SK-N-SH (cell line): ENCODE data around the gene RNF112. TPM values are rescaled to one million over a fixed set of nuclear protein-coding genes. Genes with fewer than 3 reads are reported as not detected.

Source experiments
- CTCF ChIA-PET: fragments of 300-600, 350-600 bp; formaldehyde crosslinking; extraction: SDS; loops from one replicate; lab custom pipeline; 2021; lab: Yijun Ruan, JAX
- POLR2A ChIA-PET: fragments of 350-600 bp; sonication (Branson Sonifier 250); formaldehyde crosslinking; extraction: SDS; loops from one replicate; lab custom pipeline; 2020; ENCODE audit warnings: antibody characterized with exemption, inconsistent platforms; lab: Yijun Ruan, JAX
- DNase-seq: peaks from one replicate; pipeline ENCODE4 v3.0.0; 2012
- H2AFZ ChIP-seq: fragments of 200-600 bp; sonication (generic); 2 replicates; pipeline ENCODE4 v1.8.1; 2016; ENCODE audit warnings: antibody characterized with exemption, mild to moderate bottlenecking, low read depth
- H3F3A ChIP-seq: fragments of 200-600 bp; sonication (generic); replicated peaks from 2 replicates; pipeline ENCODE3; 2016; ENCODE audit warnings: antibody characterized with exemption, mild to moderate bottlenecking; ENCODE audit not compliant: insufficient read depth
- H3K27ac ChIP-seq, 2 experiments: fragments of 200-500 bp in 1 of 2; fragments of 200-600 bp in 1 of 2; sonication (Bioruptor generic) in 1 of 2; sonication (generic), shearing (Covaris generic) in 1 of 2; 2 replicates each; pipeline versions ENCODE4 v1.5.1 to v1.6.1; 2014 to 2016; ENCODE audit warnings: low read depth in 2 of 2, inconsistent platforms in 1 of 2, low read length in 1 of 2, mild to moderate bottlenecking in 1 of 2, mixed read lengths in 1 of 2
- H3K27me3 ChIP-seq: fragments of 200-600 bp; sonication (generic), shearing (Covaris generic); 2 replicates; pipeline ENCODE4 v1.6.1; 2016; ENCODE audit warnings: mixed run types; ENCODE audit not compliant: insufficient read depth
- H3K36me3 ChIP-seq, 2 experiments: fragments of 200-500 bp in 1 of 2; fragments of 200-600 bp in 1 of 2; sonication (Bioruptor generic) in 1 of 2; sonication (generic) in 1 of 2; replicated peaks in 1 of 2; 2 replicates each; pipeline versions ENCODE3 to v1.5.1; 2014 to 2016; ENCODE audit warnings: low read length in 1 of 2, mild to moderate bottlenecking in 1 of 2; ENCODE audit not compliant: insufficient read depth in 2 of 2, control insufficient read depth in 1 of 2
- H3K4me1 ChIP-seq, 2 experiments: fragments of 200-500 bp in 1 of 2; fragments of 200-600 bp in 1 of 2; sonication (Bioruptor generic) in 1 of 2; sonication (generic), shearing (Covaris generic) in 1 of 2; 2 replicates each; pipeline versions ENCODE4 v1.5.1 to v1.6.1; 2014 to 2016; ENCODE audit warnings: low read depth in 1 of 2, low read length in 1 of 2, mixed run types in 1 of 2; ENCODE audit not compliant: insufficient read depth in 2 of 2, control insufficient read depth in 1 of 2
- H3K4me2 ChIP-seq: fragments of 200-600 bp; sonication (generic), shearing (Covaris generic); 2 replicates; pipeline ENCODE4 v1.6.1; 2017; ENCODE audit warnings: mixed run types
- H3K4me3 ChIP-seq, 2 experiments: fragments of 200-500 bp in 1 of 2; fragments of 200-600 bp in 1 of 2; sonication (Bioruptor generic) in 1 of 2; sonication (generic), shearing (Covaris generic) in 1 of 2; 2 replicates each; pipeline versions ENCODE4 v1.5.1 to v1.8.1; 2014 to 2016; ENCODE audit warnings: low read depth in 2 of 2, inconsistent platforms in 1 of 2, low read length in 1 of 2, mild to moderate bottlenecking in 1 of 2, mixed read lengths in 1 of 2, moderate library complexity in 1 of 2
- H3K79me2 ChIP-seq: fragments of 200-600 bp; sonication (generic); 2 replicates; pipeline ENCODE4 v1.8.1; 2017; ENCODE audit warnings: mild to moderate bottlenecking; ENCODE audit not compliant: insufficient read depth
- H3K9ac ChIP-seq: fragments of 200-600 bp; sonication (generic); 2 replicates; pipeline ENCODE4 v1.6.1; 2017; ENCODE audit warnings: mixed run types
- H3K9me2 ChIP-seq: fragments of 200-600 bp; sonication (generic); 2 replicates; pipeline ENCODE4 v1.6.1; 2017; ENCODE audit warnings: mixed run types
- H3K9me3 ChIP-seq: fragments of 200-600 bp; sonication (generic); 2 replicates; pipeline ENCODE4 v1.6.1; 2017; ENCODE audit warnings: mixed run types, mild to moderate bottlenecking, moderate library complexity
- H4K20me1 ChIP-seq: fragments of 200-600 bp; sonication (generic); 2 replicates; pipeline ENCODE4 v1.6.1; 2017; ENCODE audit warnings: mild to moderate bottlenecking, mixed run types; ENCODE audit not compliant: insufficient read depth
- ELF1 ChIP-seq: IDR thresholded peaks from 2 replicates; pipeline ENCODE4 v1.4.0; 2012
- EZH2phosphoT487 ChIP-seq: fragments of 200-600 bp; sonication (generic); IDR thresholded peaks from 2 replicates; pipeline ENCODE4 v1.6.1; 2017; ENCODE audit warnings: low read depth, mixed run types, mild to moderate bottlenecking, antibody characterized with exemption, moderate library complexity, borderline replicate concordance
- JUND ChIP-seq: IDR thresholded peaks from 2 replicates; pipeline ENCODE4 v1.4.0; 2012
- NFIC ChIP-seq: IDR thresholded peaks from 2 replicates; pipeline ENCODE4 v1.4.0; 2012; ENCODE audit warnings: borderline replicate concordance
- POLR2AphosphoS5 ChIP-seq: IDR thresholded peaks from 2 replicates; pipeline ENCODE4 v1.6.1; 2012; ENCODE audit warnings: low read depth, low read length
- YY1 ChIP-seq: IDR thresholded peaks from 2 replicates; pipeline ENCODE4 v1.4.0; 2012; ENCODE audit warnings: low read depth, mild to moderate bottlenecking
- whole genome bisulfite sequencing: methylation state at CpG from one replicate; pipeline ENCODE4 v1.1.6; 2017; ENCODE audit warnings: low lambda C conversion rate; 5-methylcytosine and 5-hydroxymethylcytosine counted together
- polyA plus RNA-seq, 3 experiments: library from polyadenylated mRNA; depleted of rRNA; stranded (reverse); fragments of >200 nt; gene quantifications; 2 replicates each; pipeline ENCODE4 v1.2.3, GENCODE V29; 2012
- TF ChIP-seq, protein P1 (sequence below): IDR thresholded peaks from 2 replicates; pipeline ENCODE4; 2012

The RNF112 gene
- polyA plus RNA-seq, 1 of the 3 experiments (the other 2 are of a cell fraction): 22.6 TPM

DNA sequence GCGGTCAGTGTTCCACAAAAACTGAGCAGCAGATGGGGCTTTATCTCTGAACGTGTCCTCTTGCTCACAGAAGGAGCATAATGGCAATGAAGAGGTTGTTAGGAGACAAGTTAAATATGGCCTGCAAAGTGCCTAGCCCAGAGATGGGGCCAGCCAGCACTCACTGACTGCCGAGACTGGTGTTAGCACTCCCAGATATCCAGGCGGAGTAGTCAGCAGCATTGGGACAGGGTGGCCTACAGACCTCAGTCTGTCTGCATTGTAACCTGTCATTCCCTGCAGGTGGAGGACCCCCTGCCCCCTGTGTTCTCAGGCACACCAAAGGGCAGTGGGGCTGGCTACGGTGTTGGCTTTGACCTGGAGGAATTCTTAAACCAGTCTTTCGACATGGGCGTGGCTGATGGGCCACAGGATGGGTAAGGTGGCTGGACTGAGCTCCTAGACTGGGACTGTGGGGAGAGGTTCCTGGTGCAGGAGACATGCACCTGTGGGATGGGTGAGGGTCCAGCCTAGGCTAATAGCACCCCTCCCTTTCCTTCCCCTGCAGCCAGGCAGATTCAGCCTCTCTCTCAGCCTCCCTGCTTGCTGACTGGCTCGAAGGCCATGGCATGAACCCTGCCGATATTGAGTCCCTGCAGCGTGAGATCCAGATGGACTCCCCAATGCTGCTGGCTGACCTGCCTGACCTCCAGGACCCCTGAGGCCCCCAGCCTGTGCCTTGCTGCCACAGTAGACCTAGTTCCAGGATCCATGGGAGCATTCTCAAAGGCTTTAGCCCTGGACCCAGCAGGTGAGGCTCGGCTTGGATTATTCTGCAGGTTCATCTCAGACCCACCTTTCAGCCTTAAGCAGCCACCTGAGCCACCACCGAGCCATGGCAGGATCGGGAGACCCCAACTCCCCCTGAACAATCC, 28.2 kb upstream of the RNF112 start:
- Histone ChIP-seq H3K9me3 (no peaks in the 10 kb centered on the region), H2AFZ (no peak overlapping the region), H3K27ac (peak overlapping the region in 1 of 2 experiments; percentile 99; a peak in 2 of 4 replicates), H3K27me3 (no peaks in the 10 kb centered on the region), H3K4me1 (peaks cover 38 to 62% of the 10 kb centered on the region in 2 experiments), H3K4me3 (no peak overlapping the region), H3K4me2 (no peak overlapping the region), H3K9me2 (no peaks in the 10 kb centered on the region), H3K79me2 (peaks cover 72% of the 10 kb centered on the region), H3K36me3 (peaks cover 31 to 49% of the 10 kb centered on the region in 2 experiments), H3K9ac (no peak overlapping the region), H3F3A (peaks cover 49% of the 10 kb centered on the region), H4K20me1 (0 out of 2 replicates have a peak, but pooled peaks cover 7% of the 10 kb centered on the region)
- WGBS: 89% methylated on average over 12 of the region's 13 CpGs
- POLR2A ChIA-PET: interaction anchor here (2.1 kb wide), 1 partner anchor 28 kb away, joined by 13 read pairs; the partner anchor contains the start of gene RNF112
- CTCF ChIA-PET: interaction anchor here (0.9 kb wide), 1 partner anchor 28 kb away, joined by 3 read pairs; the partner anchor contains the start of gene RNF112
- TF ChIP-seq NFIC (no peak), ELF1 (0 out of 2 replicates have a peak, but pooled peaks have one; percentile 13), JUND (peak; percentile 2; the same call in 1 of the 2 replicates), POLR2AphosphoS5 (peak; percentile 43)
- TF ChIP-seq, protein P1, sequence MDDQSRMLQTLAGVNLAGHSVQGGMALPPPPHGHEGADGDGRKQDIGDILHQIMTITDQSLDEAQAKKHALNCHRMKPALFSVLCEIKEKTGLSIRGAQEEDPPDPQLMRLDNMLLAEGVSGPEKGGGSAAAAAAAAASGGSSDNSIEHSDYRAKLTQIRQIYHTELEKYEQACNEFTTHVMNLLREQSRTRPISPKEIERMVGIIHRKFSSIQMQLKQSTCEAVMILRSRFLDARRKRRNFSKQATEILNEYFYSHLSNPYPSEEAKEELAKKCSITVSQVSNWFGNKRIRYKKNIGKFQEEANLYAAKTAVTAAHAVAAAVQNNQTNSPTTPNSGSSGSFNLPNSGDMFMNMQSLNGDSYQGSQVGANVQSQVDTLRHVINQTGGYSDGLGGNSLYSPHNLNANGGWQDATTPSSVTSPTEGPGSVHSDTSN: peak; percentile 28; the same call in 1 of the 2 replicates
- no peak for DNase-seq

DNA sequence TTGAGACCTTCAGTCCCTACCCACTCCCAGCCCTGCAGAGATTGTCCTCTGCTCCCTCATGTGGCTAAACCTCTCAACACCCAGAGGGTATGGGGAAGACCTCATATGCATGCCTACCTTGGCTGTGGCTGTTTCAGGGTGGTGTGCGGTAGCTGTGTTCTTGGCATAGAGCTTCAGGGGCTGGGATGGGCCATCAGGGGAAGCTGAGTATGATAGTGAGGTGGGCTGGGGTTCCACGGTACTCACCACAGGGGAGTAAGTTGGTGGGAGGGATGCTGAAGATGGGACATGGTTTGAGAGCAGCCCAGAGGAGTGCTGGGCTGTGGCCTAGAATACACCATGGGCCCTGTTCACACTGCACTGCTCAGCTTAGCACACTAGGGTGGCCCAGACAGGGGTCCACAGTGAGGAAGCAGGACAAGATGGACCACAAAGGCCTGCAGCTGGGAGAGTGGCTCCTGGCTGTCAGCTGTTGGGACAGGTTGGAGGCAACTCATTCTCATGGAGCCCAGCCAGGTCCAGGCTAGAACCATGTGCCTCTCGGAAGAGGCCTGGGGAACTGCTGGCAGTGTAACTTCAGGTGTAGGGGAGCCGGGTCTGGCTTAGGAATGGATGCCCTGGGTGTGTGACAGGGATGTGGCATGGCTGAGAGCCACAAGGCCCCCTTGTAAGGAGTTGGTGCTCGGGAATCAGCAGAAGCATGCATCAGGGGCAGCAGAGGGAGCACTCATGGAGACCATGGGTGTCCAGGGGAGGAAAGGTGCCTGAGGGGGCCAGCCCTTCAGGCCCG, 27.2 kb upstream of the RNF112 start:
- no peaks in the 10 kb centered on the region for H3K27me3 ChIP-seq
- peaks cover 67% of the 10 kb centered on the region for H3K79me2 ChIP-seq
- peak overlapping the region; percentile 98 to 99 for H3K27ac ChIP-seq
- H3K4me2 ChIP-seq: peak overlapping the region; percentile 92; the same call in 1 of the 2 replicates
- H3K9me2 ChIP-seq: no peaks in the 10 kb centered on the region
- no peak overlapping the region for H3K9ac ChIP-seq
- DNase-seq: no peak
- peaks cover 31 to 49% of the 10 kb centered on the region in 2 experiments for H3K36me3 ChIP-seq
- H4K20me1 ChIP-seq: 0 out of 2 replicates have a peak, but pooled peaks cover 7% of the 10 kb centered on the region
- H3K9me3 ChIP-seq: no peaks in the 10 kb centered on the region
- peaks cover 49 to 73% of the 10 kb centered on the region in 2 experiments for H3K4me1 ChIP-seq
- CTCF ChIA-PET: interaction anchor here (0.9 to 7.2 kb wide), 4 partner anchors 21 to 64 kb away, joined by 3 to 56 read pairs (median 16); partner anchors contain the start of genes B9D1 and RNF112
- H3F3A ChIP-seq: peaks cover 55% of the 10 kb centered on the region
- POLR2A ChIA-PET: interaction anchor here (1.1 to 2.1 kb wide), 4 partner anchors 14 to 63 kb away, joined by 3 to 13 read pairs (median 4); partner anchors contain the start of gene RNF112
- no peak overlapping the region for H2AFZ ChIP-seq
- WGBS: 85% methylated on average over 6 of the region's 6 CpGs
- no peak overlapping the region for H3K4me3 ChIP-seq
- TF ChIP-seq JUND: 0 out of 2 replicates have a peak, but pooled peaks have one; percentile 3
- TF ChIP-seq YY1: no peak
- no peak for TF ChIP-seq EZH2phosphoT487
- TF ChIP-seq ELF1: no peak
